K562 (cell line): ENCODE measurements around the gene ZFP57. TPM values are rescaled to one million over a fixed set of nuclear protein-coding genes. Genes with fewer than 3 reads are reported as not detected.

Experiments
- ATAC-seq: fragments of 200-7000 bp; cut with Tn5 transposase; 3 replicates; pipeline ENCODE4 v1.9.1; 2020; ENCODE audit warnings: moderate library complexity
- BruUV-seq: library from RNA; stranded (reverse); fragments of 400-500 nt; replicated peaks from 2 replicates; lab custom pipeline; 2021; lab: Mats Ljungman, UMichigan
- CTCF ChIA-PET: fragments of 300-600 bp; formaldehyde crosslinking; extraction: SDS; loops from one replicate; lab custom pipeline; 2021; ENCODE audit warnings: low intra/inter-chr PET ratio; lab: Yijun Ruan, JAX
- POLR2A ChIA-PET: fragments of 300-600, 350-650 bp; sonication (Branson Sonifier 250); formaldehyde crosslinking; extraction: SDS; loops from one replicate; lab custom pipeline; 2021; ENCODE audit warnings: antibody characterized with exemption, inconsistent platforms; lab: Yijun Ruan, JAX
- DNase-seq, 4 experiments: peaks; one replicate each; pipeline versions ENCODE4 v3.0.0 to v3.0.0-alpha.2; 2011 to 2018; ENCODE audit warnings: low spot score in 3 of 4, mixed read lengths in 3 of 4; ENCODE audit errors: extremely low read depth in 1 of 4
- FAIRE-seq: peaks from 2 replicates; lab custom pipeline; 2011; peaks lifted over from hg19 to GRCh38; lab: Jason Lieb, UNC
- H2AFZ ChIP-seq: 2 replicates; pipeline ENCODE4 v1.6.0; 2011; ENCODE audit warnings: low read depth, low read length, control low read depth, inconsistent platforms
- H3K27ac ChIP-seq: fragments of 200-600 bp; 3 replicates; pipeline ENCODE4 v1.8.0; 2011; ENCODE audit warnings: low read depth, mild to moderate bottlenecking, control low read depth, inconsistent platforms, low read length, moderate library complexity, mixed read lengths; ENCODE audit errors: extremely low read depth
- H3K27me3 ChIP-seq, 2 experiments: fragments of 300-600 bp in 1 of 2; 2 replicates in 1 of 2; 3 replicates in 1 of 2; pipeline versions ENCODE4 v1.6.0 to v1.8.0; 2011; ENCODE audit warnings: inconsistent platforms in 2 of 2, low read length in 2 of 2, mild to moderate bottlenecking in 1 of 2, mixed read lengths in 1 of 2, moderate library complexity in 1 of 2; ENCODE audit not compliant: control insufficient read depth in 2 of 2, insufficient read depth in 2 of 2
- H3K36me3 ChIP-seq: fragments of 300-600 bp; 3 replicates; pipeline ENCODE4 v1.8.0; 2011; ENCODE audit warnings: mild to moderate bottlenecking, low read length, inconsistent platforms; ENCODE audit not compliant: control insufficient read depth, insufficient read depth
- H3K4me1 ChIP-seq, 2 experiments: fragments of 200-600 bp in 1 of 2; replicated peaks in 1 of 2; 2 replicates in 1 of 2; 3 replicates in 1 of 2; pipeline versions ENCODE4 v1.5.1 to v1.8.0; 2011; ENCODE audit warnings: inconsistent platforms in 2 of 2, low read length in 2 of 2, mild to moderate bottlenecking in 1 of 2, mixed read lengths in 1 of 2, moderate library complexity in 1 of 2; ENCODE audit not compliant: control insufficient read depth in 2 of 2, insufficient read depth in 2 of 2
- H3K4me2 ChIP-seq: 2 replicates; pipeline ENCODE4 v1.6.1; 2011; ENCODE audit warnings: low read length, control low read depth, inconsistent platforms, mixed read lengths; ENCODE audit not compliant: insufficient read depth
- H3K4me3 ChIP-seq: fragments of 200-600 bp; sonication (generic), shearing (Covaris generic); 2 replicates; pipeline ENCODE4 v1.5.1; 2016; ENCODE audit warnings: control low read depth, inconsistent platforms
- H3K79me2 ChIP-seq: fragments of 200-600 bp; 3 replicates; pipeline ENCODE4 v1.8.0; 2011; ENCODE audit warnings: low read length, inconsistent platforms; ENCODE audit not compliant: control insufficient read depth, insufficient read depth
- H3K9ac ChIP-seq, 2 experiments: 2 replicates each; pipeline versions ENCODE4 v1.6.0 to v1.6.1; 2011; ENCODE audit warnings: low read depth in 2 of 2, low read length in 2 of 2, control low read depth in 1 of 2, inconsistent platforms in 1 of 2, mild to moderate bottlenecking in 1 of 2, mixed read lengths in 1 of 2; ENCODE audit not compliant: insufficient read depth in 1 of 2
- H3K9me1 ChIP-seq: one replicate; pipeline ENCODE4 v1.6.0; 2011; ENCODE audit warnings: inconsistent platforms, mild to moderate bottlenecking, low read length, moderate library complexity; ENCODE audit not compliant: control insufficient read depth, insufficient read depth
- H3K9me3 ChIP-seq: replicated peaks from 2 replicates; pipeline ENCODE4 v1.5.1; 2011; ENCODE audit warnings: low read depth, low read length, inconsistent platforms; ENCODE audit not compliant: control insufficient read depth, insufficient read depth
- H4K20me1 ChIP-seq: replicated peaks from 2 replicates; pipeline ENCODE4 v1.6.1; 2011; ENCODE audit warnings: low read length, inconsistent platforms, mixed read lengths; ENCODE audit not compliant: control insufficient read depth, insufficient read depth
- MTA1 ChIP-seq: fragments of 450-650 bp; IDR thresholded peaks from 2 replicates; pipeline ENCODE4 v1.6.1; 2017; ENCODE audit warnings: borderline replicate concordance
- MTA2 ChIP-seq: fragments of 450-650 bp; IDR thresholded peaks from 2 replicates; pipeline ENCODE4 v1.6.1; 2016; ENCODE audit warnings: low read depth
- NR2C2 ChIP-seq, 2 experiments: fragments of 200-800 bp in 1 of 2; sonication (Bioruptor generic) in 1 of 2; sonication (generic) in 1 of 2; formaldehyde crosslinking in 1 of 2; IDR thresholded peaks; 2 replicates each; pipeline versions ENCODE4 v1.6.1 to v1.8.0; 2016 to 2022; ENCODE audit warnings: mild to moderate bottlenecking in 1 of 2, missing compliant biosample characterization in 1 of 2, missing genetic modification characterization in 1 of 2, missing genetic modification reagents in 1 of 2
- PTRF ChIP-seq: fragments of 450-650 bp; IDR thresholded peaks from 2 replicates; pipeline ENCODE4 v1.6.1; 2016; ENCODE audit warnings: mild to moderate bottlenecking, missing genetic modification characterization, missing compliant biosample characterization
- SAFB ChIP-seq: fragments of 200-400 bp; formaldehyde crosslinking; IDR thresholded peaks from 2 replicates; pipeline ENCODE4 v1.6.1; 2017; ENCODE audit warnings: low read depth, low read length, borderline replicate concordance
- SIX5 ChIP-seq, 2 experiments: IDR thresholded peaks; 2 replicates each; pipeline ENCODE4 v1.6.1; 2011; ENCODE audit warnings: low read length in 2 of 2, borderline replicate concordance in 1 of 2, low read depth in 1 of 2, mild to moderate bottlenecking in 1 of 2, moderate library complexity in 1 of 2; ENCODE audit not compliant: insufficient read depth in 1 of 2
- SLC30A9 ChIP-seq: fragments of 250-450 bp; sonication (Bioruptor Pico); IDR thresholded peaks from 2 replicates; pipeline ENCODE4 v1.8.0; 2022; ENCODE audit warnings: mild to moderate bottlenecking, moderate library complexity
- ZBTB34 ChIP-seq: fragments of 250-450 bp; sonication (Bioruptor Pico); IDR thresholded peaks from 2 replicates; pipeline ENCODE4 v1.8.0; 2021; ENCODE audit warnings: mild to moderate bottlenecking, moderate library complexity
- ZNF740 ChIP-seq, 3 experiments: fragments of 200-800 bp in 1 of 3; sonication (Bioruptor generic) in 1 of 3; sonication (generic) in 1 of 3; formaldehyde crosslinking in 1 of 3; IDR thresholded peaks; 2 replicates each; pipeline versions ENCODE4 v1.6.1 to v1.8.0; 2016 to 2022; ENCODE audit warnings: mild to moderate bottlenecking in 2 of 3, missing compliant biosample characterization in 2 of 3, missing genetic modification characterization in 2 of 3, missing genetic modification reagents in 1 of 3
- WGBS: fragments of 100-300 bp; shearing (Covaris generic); methylation state at CpG from one replicate; pipeline ENCODE4 v1.1.6; 2016; ENCODE audit warnings: low coverage, mixed read lengths; ENCODE audit not compliant: insufficient coverage; ENCODE audit errors: missing lambda C conversion rate; 5-methylcytosine and 5-hydroxymethylcytosine counted together
- in situ Hi-C: fragments of 300-500 bp; cut with MboI; formaldehyde crosslinking; loops from 4 replicates; pipeline ENCODE4 v1.15.0; 2018; ENCODE audit warnings: inconsistent platforms, mixed read lengths
- intact Hi-C: fragments of 100-400 bp; cut with micrococcal nuclease; formaldehyde crosslinking; loops from 2 replicates; pipeline ENCODE4 v1.14.2; 2022
- polyA plus RNA-seq, 8 experiments: library from polyadenylated mRNA; depleted of rRNA in 4 of 8; stranded (reverse) in 5 of 8; unstranded in 3 of 8; fragments of >200 nt; fragmentation: Nextera tagmentation in 2 of 8; fragmentation: Illumina TruSeq in 1 of 8; extraction: Ambion mirVana in 2 of 8; extraction: Trizol in 1 of 8; gene quantifications; 2 replicates each; pipeline versions ENCODE4 v1.2.1 to v1.2.3, GENCODE V29; 2011 to 2014; ENCODE audit warnings: inconsistent platforms in 1 of 8, missing spikeins in 1 of 8
- total RNA-seq, 7 experiments: library from RNA; depleted of rRNA in 6 of 7; stranded (reverse); fragments of >200 nt in 6 of 7; fragmentation: Illumina TruSeq in 2 of 7; extraction: Trizol in 2 of 7; gene quantifications; 2 replicates each; pipeline versions ENCODE4 v1.2.1 to v1.2.3, GENCODE V29; 2011 to 2021; ENCODE audit warnings: low replicate concordance in 1 of 7

The ZFP57 gene
- total and polyA plus RNA-seq, 9 of the 15 experiments (the other 6 are each of a cell fraction or from before 2014, with no cell fraction given), result 0.04 to 0.28 (median 0.13) TPM

- BruUV-seq, result no TSS peak
- peaks cover 41 to 57% of the 10 kb centered on the region in 2 experiments for H3K27me3 ChIP-seq
- no peak overlapping the region for H3K4me2 ChIP-seq
- POLR2A ChIA-PET, result interaction anchor here (1.2 to 1.4 kb wide), 2 partner anchors 11 to 88 kb away, joined by 3 to 4 read pairs; no protein-coding TSS in a partner anchor
- in situ Hi-C loops (no loop called here), intact Hi-C loops (no loop called here)
- no peaks in the 10 kb centered on the region for H3K9me3 ChIP-seq
- no peaks in the 10 kb centered on the region for H3K79me2 ChIP-seq
- H3K4me3 ChIP-seq, result no peak overlapping the region
- H3K4me1 ChIP-seq, result no peaks in the 10 kb centered on the region
- no peak overlapping the region for H3K9ac ChIP-seq
- CTCF ChIA-PET, result no interaction called here
- FAIRE-seq (no peak), DNase-seq (no peak), ATAC-seq (no peak)
- no peaks in the 10 kb centered on the region for H3K36me3 ChIP-seq
- H4K20me1 ChIP-seq, result no peaks in the 10 kb centered on the region
- H3K27ac ChIP-seq, result no peak overlapping the region
- no peak overlapping the region for H2AFZ ChIP-seq
- 15% methylated on average over 3 of the region's 3 CpGs for WGBS
- TF ChIP-seq PTRF (tag), result no peak
- TF ChIP-seq MTA2, result no peak
- TF ChIP-seq MTA1, result no peak
- TF ChIP-seq ZBTB34 (CRISPR knock-in tag), result no peak
- TF ChIP-seq SIX5 (IDR thresholded peaks at IDR 0.05; ENCODE audit: borderline replicate concordance in 1 of 2, insufficient read depth in 1 of 2, low read depth in 1 of 2, low read length in 2 of 2), result no peak
- TF ChIP-seq SAFB, result no peak
- TF ChIP-seq ZNF740 (CRISPR knock-in tag; IDR thresholded peaks at IDR 0.05), result no peak
- TF ChIP-seq ZNF740 (tag; IDR thresholded peaks at IDR 0.05), result no peak
- no peak for TF ChIP-seq SLC30A9 (CRISPR knock-in tag)
- TF ChIP-seq NR2C2 (CRISPR knock-in tag; IDR thresholded peaks at IDR 0.05), result no peak
- no peak for TF ChIP-seq NR2C2 (tag; IDR thresholded peaks at IDR 0.05)
- no peaks in the 10 kb centered on the region for H3K9me1 ChIP-seq
Observed at GRCh38 chr6:29661071-29661470, 19.9 kb downstream of the ZFP57 start.
